GM12874 (cell line): ENCODE measurements around the gene CHRM2.

Experiments
- TF ChIP-seq, protein P1 (sequence below): IDR thresholded peaks from 2 replicates; pipeline ENCODE4 v1.5.1; 2011; ENCODE audit warnings: low read depth, mild to moderate bottlenecking, control low read depth, low read length, moderate library complexity; ENCODE audit not compliant: insufficient read depth

CHRM2 gene

DNA sequence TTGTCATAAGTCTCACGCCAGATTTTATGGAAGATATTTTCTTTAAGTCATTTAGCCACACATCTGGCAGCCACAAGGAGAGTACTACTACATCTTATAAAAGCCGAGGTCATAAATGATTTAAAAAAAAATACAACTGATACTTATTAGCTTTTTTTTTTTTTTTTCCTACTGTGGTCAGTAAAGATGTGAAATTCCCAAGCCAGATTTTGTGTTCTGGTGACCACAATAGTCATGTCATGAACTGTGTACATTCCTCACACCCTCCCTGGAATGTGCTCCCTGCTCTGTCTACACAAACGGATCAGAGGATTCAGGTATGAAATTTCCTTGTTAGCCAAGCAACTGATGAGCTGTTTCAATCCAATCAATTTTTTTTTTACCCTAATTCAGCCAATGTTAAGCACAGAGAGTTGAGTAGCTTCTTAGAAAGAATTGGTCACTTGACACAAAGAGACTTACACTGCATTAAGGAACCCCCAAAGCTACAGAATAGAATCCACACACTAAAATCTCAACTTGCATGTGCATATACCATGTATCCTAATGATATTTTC lies 54.7 kb downstream of the CHRM2 start:
- TF ChIP-seq, protein P1, sequence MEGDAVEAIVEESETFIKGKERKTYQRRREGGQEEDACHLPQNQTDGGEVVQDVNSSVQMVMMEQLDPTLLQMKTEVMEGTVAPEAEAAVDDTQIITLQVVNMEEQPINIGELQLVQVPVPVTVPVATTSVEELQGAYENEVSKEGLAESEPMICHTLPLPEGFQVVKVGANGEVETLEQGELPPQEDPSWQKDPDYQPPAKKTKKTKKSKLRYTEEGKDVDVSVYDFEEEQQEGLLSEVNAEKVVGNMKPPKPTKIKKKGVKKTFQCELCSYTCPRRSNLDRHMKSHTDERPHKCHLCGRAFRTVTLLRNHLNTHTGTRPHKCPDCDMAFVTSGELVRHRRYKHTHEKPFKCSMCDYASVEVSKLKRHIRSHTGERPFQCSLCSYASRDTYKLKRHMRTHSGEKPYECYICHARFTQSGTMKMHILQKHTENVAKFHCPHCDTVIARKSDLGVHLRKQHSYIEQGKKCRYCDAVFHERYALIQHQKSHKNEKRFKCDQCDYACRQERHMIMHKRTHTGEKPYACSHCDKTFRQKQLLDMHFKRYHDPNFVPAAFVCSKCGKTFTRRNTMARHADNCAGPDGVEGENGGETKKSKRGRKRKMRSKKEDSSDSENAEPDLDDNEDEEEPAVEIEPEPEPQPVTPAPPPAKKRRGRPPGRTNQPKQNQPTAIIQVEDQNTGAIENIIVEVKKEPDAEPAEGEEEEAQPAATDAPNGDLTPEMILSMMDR: no peak

DNA sequence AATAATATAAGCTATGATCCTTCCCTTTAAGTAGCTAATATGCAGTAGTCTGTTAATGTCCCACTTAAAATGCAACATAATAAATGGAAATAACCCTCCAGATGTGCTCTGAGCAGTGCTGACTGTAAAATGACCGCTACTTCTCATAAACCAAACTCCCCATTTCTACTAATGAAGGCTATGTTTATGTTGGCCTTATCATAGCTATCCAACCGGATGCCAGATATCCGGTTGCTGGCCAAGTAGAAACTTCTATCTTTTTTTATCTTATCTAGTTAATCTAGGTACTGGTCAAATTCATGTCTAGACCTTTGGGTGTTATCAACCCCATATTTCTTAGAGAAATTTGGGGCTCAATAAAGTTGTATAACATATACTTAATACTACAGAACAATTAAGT lies 56.6 kb downstream of the CHRM2 start:
- TF ChIP-seq, protein P1: no peak

DNA sequence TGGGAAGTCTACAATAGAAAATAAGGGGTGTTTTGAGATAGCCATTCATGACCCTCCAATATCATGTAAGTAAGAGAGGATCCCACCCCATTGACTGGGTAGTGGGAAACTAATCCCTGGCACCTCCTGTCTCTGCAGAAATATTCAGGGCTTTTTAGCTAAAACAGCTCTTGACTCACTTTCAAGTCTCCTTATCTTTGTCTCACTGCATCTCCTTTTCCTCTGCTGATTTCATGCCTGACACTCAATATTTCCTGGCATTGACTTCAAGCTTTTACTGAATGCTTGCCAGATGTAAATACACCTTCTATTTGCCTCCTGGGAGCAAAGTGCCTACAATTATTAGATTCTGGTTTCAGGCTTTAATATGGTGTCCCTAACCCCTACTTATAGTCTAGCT lies 57.1 kb downstream of the CHRM2 start:
- TF ChIP-seq, protein P1: no peak

DNA sequence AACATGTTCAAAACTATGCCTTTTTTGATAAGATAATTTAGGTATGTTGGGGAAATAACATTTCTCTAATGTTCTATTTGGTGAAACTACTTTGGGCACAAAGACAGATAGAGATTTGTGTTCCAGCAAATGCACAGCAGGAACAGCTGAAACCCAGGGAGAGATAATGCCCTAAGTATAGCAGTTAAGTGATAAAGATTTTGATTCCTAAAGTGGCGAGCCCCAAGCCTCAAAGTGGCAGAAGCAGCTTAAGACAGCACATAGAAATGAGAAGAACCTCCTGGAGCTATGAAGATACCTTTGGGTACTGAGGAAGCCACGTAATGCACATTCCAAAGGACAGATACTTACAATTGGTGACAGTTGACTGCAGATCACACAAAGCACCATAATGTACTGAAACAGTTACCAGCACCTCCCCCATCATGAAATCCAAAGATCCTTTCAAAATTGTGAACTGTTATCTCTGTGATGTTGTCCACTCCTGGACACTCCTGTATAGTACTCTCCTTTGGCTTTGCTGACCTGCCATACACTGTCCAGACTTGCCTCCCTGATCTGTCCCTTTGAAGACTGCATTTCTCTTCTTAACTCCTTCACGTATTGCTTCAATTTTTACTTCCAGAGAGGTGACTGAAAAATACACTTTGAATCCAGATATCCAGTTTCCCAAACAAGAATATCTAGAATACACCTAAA lies 62.9 kb downstream of the CHRM2 start:
- TF ChIP-seq, protein P1: no peak

DNA sequence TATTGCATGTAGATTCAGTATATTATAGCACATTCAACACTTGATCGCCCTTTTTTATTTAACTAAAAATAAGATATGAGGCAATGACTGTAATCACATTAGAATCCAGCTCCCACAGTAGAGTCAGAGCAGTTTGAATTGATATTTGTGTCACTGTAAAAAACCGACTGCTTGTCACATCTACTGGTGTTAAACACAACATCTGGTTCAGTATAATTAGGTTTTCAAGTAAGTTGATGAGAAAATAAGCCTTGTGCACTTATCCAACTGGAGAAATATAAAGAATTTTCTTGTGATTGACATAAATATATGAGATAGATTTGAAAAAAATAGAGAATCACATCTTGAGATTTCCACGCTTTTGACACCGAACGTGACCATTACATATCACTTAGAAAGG lies 69.0 kb downstream of the CHRM2 start:
- TF ChIP-seq, protein P1: no peak

DNA sequence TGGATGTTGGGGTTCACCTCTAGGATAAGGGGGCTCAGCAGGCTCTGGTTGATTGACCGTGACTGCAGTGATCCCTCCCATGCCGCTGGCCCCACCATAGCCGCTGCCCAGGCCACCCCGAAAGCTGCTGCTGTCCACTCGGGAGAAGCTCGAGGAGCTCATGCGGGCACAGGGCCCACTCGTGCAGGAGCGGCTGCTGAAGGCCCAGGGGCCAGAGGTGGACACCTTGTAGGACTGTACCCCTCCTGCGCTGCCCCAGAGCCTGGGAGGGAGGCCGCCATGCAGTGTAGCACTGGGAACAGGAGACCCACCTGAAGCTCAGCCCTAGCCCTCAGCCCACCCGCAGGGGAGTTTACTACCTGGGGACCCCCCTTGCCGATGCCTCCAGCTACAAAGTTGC lies 70.0 kb downstream of the CHRM2 start:
- TF ChIP-seq, protein P1: no peak

DNA sequence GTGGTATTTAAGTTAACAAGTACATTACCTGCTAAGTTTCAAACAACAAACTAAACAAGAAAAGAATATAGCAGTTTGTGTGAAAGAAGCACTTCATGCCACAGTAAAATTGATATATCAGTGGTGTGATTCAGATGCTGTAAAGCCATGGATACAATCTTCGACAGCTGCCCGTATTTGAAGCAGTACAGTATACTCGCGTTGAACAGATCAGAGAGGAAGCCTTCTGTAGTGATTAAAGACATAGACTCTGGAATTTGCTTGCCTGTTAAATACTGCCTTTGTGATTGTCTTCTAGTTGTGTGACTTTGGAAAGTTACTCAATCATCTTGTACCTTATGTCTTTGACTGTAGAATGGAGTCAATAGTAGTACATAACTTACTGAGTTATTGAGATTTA lies 71.7 kb downstream of the CHRM2 start:
- TF ChIP-seq, protein P1: no peak
